Measurements from ENCODE around the gene SOSTDC1. TPM values are rescaled to one million over a fixed set of nuclear protein-coding genes. Genes with fewer than 3 reads are reported as not detected.

SOSTDC1 gene
- polyA plus RNA-seq, 1 of the 3 experiments (the other 2 are of a cell fraction): 0.13 TPM

DNA sequence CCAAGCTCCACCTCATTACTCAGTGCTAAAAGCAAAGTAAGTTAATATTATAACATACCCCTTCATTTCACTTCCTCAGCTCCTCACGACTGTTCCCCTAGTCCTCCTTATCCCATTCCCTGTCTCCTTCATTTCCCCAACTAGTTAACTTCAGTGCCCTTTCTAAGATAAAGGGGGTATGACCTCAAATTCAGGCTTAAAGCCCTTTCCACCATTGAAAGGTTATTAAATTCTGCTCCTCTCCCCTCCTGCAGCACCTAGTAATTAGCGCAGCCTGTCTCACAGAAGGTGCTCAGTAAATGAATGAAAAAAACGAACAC lies 45.2 kb downstream of the SOSTDC1 start:
- Histone ChIP-seq H3K79me2 (ENCODE audit: insufficient read depth) (no peaks in the 10 kb centered on the region), H3K27me3 (ENCODE audit: insufficient read depth) (no peaks in the 10 kb centered on the region), H3K4me3 (ENCODE audit: low read depth in 2 of 2, low read length in 1 of 2) (peak overlapping the region; percentile 59), H3K36me3 (replicated peaks in 1 of 2; ENCODE audit: control insufficient read depth in 1 of 2, insufficient read depth in 2 of 2, low read length in 1 of 2) (no peaks in the 10 kb centered on the region), H3K4me2 (peak overlapping the region; percentile 85), H3K9me3 (no peaks in the 10 kb centered on the region), H3K9me2 (no peaks in the 10 kb centered on the region), H3K4me1 (ENCODE audit: control insufficient read depth in 1 of 2, insufficient read depth in 2 of 2, low read depth in 1 of 2, low read length in 1 of 2) (peaks cover 0 to 15% of the 10 kb centered on the region in 2 experiments; a peak in 1 of 4 replicates), H3K9ac (peak overlapping the region; percentile 67; the same call in 1 of the 2 replicates), H4K20me1 (ENCODE audit: insufficient read depth) (no peaks in the 10 kb centered on the region), H3K27ac (ENCODE audit: low read depth in 2 of 2, low read length in 1 of 2) (peak overlapping the region; percentile 69 to 95; a peak in 3 of 4 replicates), H3F3A (replicated peaks; ENCODE audit: insufficient read depth) (no peaks in the 10 kb centered on the region), H2AFZ (ENCODE audit: low read depth) (peak overlapping the region; percentile 80)
- WGBS (ENCODE audit: low lambda C conversion rate): 7% methylated on average over 3 of the region's 3 CpGs
- ChIA-PET POLR2A (interaction anchor here (0.9 to 1.9 kb wide), 9 partner anchors 9 to 226 kb away, joined by 3 to 11 read pairs (median 4); partner anchors contain the start of genes ANKMY2, BZW2 and SOSTDC1), CTCF (interaction anchor here (0.6 to 6.2 kb wide), 10 partner anchors 8 to 342 kb away, joined by 3 to 56 read pairs (median 4); no protein-coding TSS in a partner anchor)
- DNase-seq: no peak
- no peak for TF ChIP-seq FOXM1 (IDR thresholded peaks at IDR 0.05; ENCODE audit: low read depth)
- TF ChIP-seq, protein P1, sequence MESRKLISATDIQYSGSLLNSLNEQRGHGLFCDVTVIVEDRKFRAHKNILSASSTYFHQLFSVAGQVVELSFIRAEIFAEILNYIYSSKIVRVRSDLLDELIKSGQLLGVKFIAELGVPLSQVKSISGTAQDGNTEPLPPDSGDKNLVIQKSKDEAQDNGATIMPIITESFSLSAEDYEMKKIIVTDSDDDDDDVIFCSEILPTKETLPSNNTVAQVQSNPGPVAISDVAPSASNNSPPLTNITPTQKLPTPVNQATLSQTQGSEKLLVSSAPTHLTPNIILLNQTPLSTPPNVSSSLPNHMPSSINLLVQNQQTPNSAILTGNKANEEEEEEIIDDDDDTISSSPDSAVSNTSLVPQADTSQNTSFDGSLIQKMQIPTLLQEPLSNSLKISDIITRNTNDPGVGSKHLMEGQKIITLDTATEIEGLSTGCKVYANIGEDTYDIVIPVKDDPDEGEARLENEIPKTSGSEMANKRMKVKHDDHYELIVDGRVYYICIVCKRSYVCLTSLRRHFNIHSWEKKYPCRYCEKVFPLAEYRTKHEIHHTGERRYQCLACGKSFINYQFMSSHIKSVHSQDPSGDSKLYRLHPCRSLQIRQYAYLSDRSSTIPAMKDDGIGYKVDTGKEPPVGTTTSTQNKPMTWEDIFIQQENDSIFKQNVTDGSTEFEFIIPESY (IDR thresholded peaks at IDR 0.05; ENCODE audit: borderline replicate concordance, low read depth): no peak
- TF ChIP-seq CTCF (IDR thresholded peaks at IDR 0.05): no peak
- TF ChIP-seq NFIC (IDR thresholded peaks at IDR 0.05; ENCODE audit: borderline replicate concordance): no peak
- TF ChIP-seq IRF3 (IDR thresholded peaks at IDR 0.05; ENCODE audit: low read depth, low read length): no peak
- TF ChIP-seq GATA2 (CRISPR knock-in tag; IDR thresholded peaks at IDR 0.05): no peak
- no peak for TF ChIP-seq GABPA (IDR thresholded peaks at IDR 0.05; ENCODE audit: low read depth)
- TF ChIP-seq TAF1 (IDR thresholded peaks at IDR 0.05; ENCODE audit: borderline replicate concordance, low read depth, low read length): no peak

GRCh38 chr7:16419859-16420258 lies 45.7 kb downstream of the SOSTDC1 start:
- H3K9me2 ChIP-seq: no peaks in the 10 kb centered on the region
- peak overlapping the region in 1 of 2 experiments; percentile 95; a peak in 1 of 4 replicates for H3K27ac ChIP-seq (ENCODE audit: low read depth in 2 of 2, low read length in 1 of 2)
- H3K79me2 ChIP-seq (ENCODE audit: insufficient read depth): no peaks in the 10 kb centered on the region
- peaks cover 0 to 15% of the 10 kb centered on the region in 2 experiments; a peak in 1 of 4 replicates for H3K4me1 ChIP-seq (ENCODE audit: control insufficient read depth in 1 of 2, insufficient read depth in 2 of 2, low read depth in 1 of 2, low read length in 1 of 2)
- no peaks in the 10 kb centered on the region for H3K27me3 ChIP-seq (ENCODE audit: insufficient read depth)
- H3F3A ChIP-seq (replicated peaks; ENCODE audit: insufficient read depth): no peaks in the 10 kb centered on the region
- ChIA-PET POLR2A (interaction anchor here (0.9 to 1.9 kb wide), 8 partner anchors 9 to 226 kb away, joined by 3 to 11 read pairs (median 4); partner anchors contain the start of genes ANKMY2, BZW2 and SOSTDC1), CTCF (interaction anchor here (0.7 to 6.2 kb wide), 6 partner anchors 7 to 342 kb away, joined by 3 to 56 read pairs (median 4); no protein-coding TSS in a partner anchor)
- H3K4me3 ChIP-seq (ENCODE audit: low read depth in 2 of 2, low read length in 1 of 2): no peak overlapping the region
- no peaks in the 10 kb centered on the region for H4K20me1 ChIP-seq (ENCODE audit: insufficient read depth)
- H3K36me3 ChIP-seq (replicated peaks in 1 of 2; ENCODE audit: control insufficient read depth in 1 of 2, insufficient read depth in 2 of 2, low read length in 1 of 2): no peaks in the 10 kb centered on the region
- peak overlapping the region; percentile 80 for H2AFZ ChIP-seq (ENCODE audit: low read depth)
- H3K9ac ChIP-seq: no peak overlapping the region
- H3K9me3 ChIP-seq: no peaks in the 10 kb centered on the region
- no peak for DNase-seq
- 74% methylated on average over 10 of the region's 10 CpGs for WGBS (ENCODE audit: low lambda C conversion rate)
- H3K4me2 ChIP-seq: peak overlapping the region; percentile 85; the same call in 1 of the 2 replicates
- TF ChIP-seq IRF3 (IDR thresholded peaks at IDR 0.05; ENCODE audit: low read depth, low read length): no peak
- no peak for TF ChIP-seq RXRA (IDR thresholded peaks at IDR 0.05; ENCODE audit: borderline replicate concordance, low read depth)
- no peak for TF ChIP-seq POLR2AphosphoS5 (IDR thresholded peaks at IDR 0.05; ENCODE audit: low read depth, low read length)
- no peak for TF ChIP-seq MEF2A (IDR thresholded peaks at IDR 0.05; ENCODE audit: borderline replicate concordance, low read depth)
- no peak for TF ChIP-seq FOXM1 (IDR thresholded peaks at IDR 0.05; ENCODE audit: low read depth)
- no peak for TF ChIP-seq TAF1 (IDR thresholded peaks at IDR 0.05; ENCODE audit: borderline replicate concordance, low read depth, low read length)
- TF ChIP-seq, protein P2, sequence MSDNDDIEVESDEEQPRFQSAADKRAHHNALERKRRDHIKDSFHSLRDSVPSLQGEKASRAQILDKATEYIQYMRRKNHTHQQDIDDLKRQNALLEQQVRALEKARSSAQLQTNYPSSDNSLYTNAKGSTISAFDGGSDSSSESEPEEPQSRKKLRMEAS (IDR thresholded peaks at IDR 0.05; ENCODE audit: low read depth): no peak
- no peak for TF ChIP-seq CTCF (IDR thresholded peaks at IDR 0.05)
- TF ChIP-seq JUND (IDR thresholded peaks at IDR 0.05): no peak

Data from SK-N-SH (cell line).